ENCODE data around the gene TVP23C. TPM values are rescaled to one million over a fixed set of nuclear protein-coding genes. Genes with fewer than 3 reads are reported as not detected.

Gene TVP23C
- total RNA-seq, 4 donors from 2014 or later, result 19.4 to 62.4 (median 44.7) TPM

- Histone ChIP-seq H3K27me3 (no peaks in the 10 kb centered on the region), H3K36me3 (no peaks in the 10 kb centered on the region), H3K4me3 (no peak overlapping the region), H3K27ac (no peak overlapping the region), H3K4me1 (no peaks in the 10 kb centered on the region), H3K9me3 (no peaks in the 10 kb centered on the region)
- DNase-seq, result no peak
- intact Hi-C loops (cut with DNase I; ENCODE audit: low total_unique reads), result no loop called here
- TF ChIP-seq CTCF (IDR thresholded peaks at IDR 0.05) (no peak), POLR2A (IDR thresholded peaks at IDR 0.05) (no peak)
These were observed 84.4 kb downstream of the TVP23C start for GRCh38 chr17:15478845-15479244.

- Histone ChIP-seq H3K4me3 (no peak overlapping the region), H3K9me3 (no peaks in the 10 kb centered on the region), H3K36me3 (no peaks in the 10 kb centered on the region), H3K27me3 (no peaks in the 10 kb centered on the region), H3K4me1 (no peaks in the 10 kb centered on the region), H3K27ac (peak overlapping the region; percentile 5 to 57)
- TF ChIP-seq POLR2A (IDR thresholded peaks at IDR 0.05), result no peak
- no peak for TF ChIP-seq CTCF (IDR thresholded peaks at IDR 0.05)
- no peak for DNase-seq
- intact Hi-C loops (cut with DNase I; ENCODE audit: low total_unique reads), result no loop called here
These were observed 87.5 kb downstream of the TVP23C start for GRCh38 chr17:15475631-15476354.

GRCh38 chr17:15472891-15473290 is 90.4 kb downstream of the TVP23C start:
- Histone ChIP-seq H3K36me3 (no peaks in the 10 kb centered on the region), H3K27ac (no peak overlapping the region)

GRCh38 chr17:15470536-15470935 is 92.7 kb downstream of the TVP23C start:
- TF ChIP-seq POLR2A (IDR thresholded peaks at IDR 0.05), result no peak
- TF ChIP-seq CTCF (IDR thresholded peaks at IDR 0.05), result no peak
- H3K36me3 ChIP-seq, result no peaks in the 10 kb centered on the region
- H3K9me3 ChIP-seq, result no peaks in the 10 kb centered on the region
- H3K27ac ChIP-seq, result no peak overlapping the region
- H3K27me3 ChIP-seq, result no peaks in the 10 kb centered on the region
- intact Hi-C loops (cut with DNase I; ENCODE audit: low total_unique reads), result no loop called here
- peaks cover 0 to 5% of the 10 kb centered on the region in 2 donors for H3K4me1 ChIP-seq
- no peak overlapping the region for H3K4me3 ChIP-seq
- DNase-seq, result no peak

More at GRCh38 chr17:15472891-15473290, 90.4 kb downstream of the TVP23C start:
- TF ChIP-seq CTCF (IDR thresholded peaks at IDR 0.05) (no peak), POLR2A (IDR thresholded peaks at IDR 0.05) (no peak)
- Histone ChIP-seq H3K27me3 (no peaks in the 10 kb centered on the region), H3K4me3 (no peak overlapping the region), H3K9me3 (no peaks in the 10 kb centered on the region), H3K4me1 (peaks cover 0 to 5% of the 10 kb centered on the region in 2 donors)
- DNase-seq, result no peak
- intact Hi-C loops (cut with DNase I; ENCODE audit: low total_unique reads), result no loop called here

- peaks cover 0 to 5% of the 10 kb centered on the region in 2 donors for H3K4me1 ChIP-seq
- H3K27ac ChIP-seq, result no peak overlapping the region
- no peaks in the 10 kb centered on the region for H3K9me3 ChIP-seq
- H3K27me3 ChIP-seq, result no peaks in the 10 kb centered on the region
- no peak for DNase-seq
- no peak for TF ChIP-seq POLR2A (IDR thresholded peaks at IDR 0.05)
- no peak for TF ChIP-seq CTCF (IDR thresholded peaks at IDR 0.05)
- no peak overlapping the region for H3K4me3 ChIP-seq
- intact Hi-C loops (cut with DNase I; ENCODE audit: low total_unique reads), result no loop called here
- no peaks in the 10 kb centered on the region for H3K36me3 ChIP-seq
These were observed 94.0 kb downstream of the TVP23C start for GRCh38 chr17:15469260-15469659.

Data from uterus (tissue), 4 donors.